Middle frontal gyrus (tissue), 1 donor: ENCODE results near the gene ZNF830.
"Not testable (repeated sequence)": the region's sequence is repeated elsewhere in the genome, so short reads cannot be mapped to it uniquely, and the experiment has no call there.

Experiments
- DNase-seq: peaks from one replicate; pipeline ENCODE4 v3.0.0-alpha.2; 2015; ENCODE audit warnings: low spot score; ENCODE audit errors: extremely low spot score

ZNF830 gene

GRCh38 chr17:34991606-34992005 is 30.3 kb downstream of the ZNF830 start:
- DNase-seq, result no peak

- DNase-seq, result no peak
Measured at GRCh38 chr17:34993031-34993430, 31.7 kb downstream of the ZNF830 start.

DNA sequence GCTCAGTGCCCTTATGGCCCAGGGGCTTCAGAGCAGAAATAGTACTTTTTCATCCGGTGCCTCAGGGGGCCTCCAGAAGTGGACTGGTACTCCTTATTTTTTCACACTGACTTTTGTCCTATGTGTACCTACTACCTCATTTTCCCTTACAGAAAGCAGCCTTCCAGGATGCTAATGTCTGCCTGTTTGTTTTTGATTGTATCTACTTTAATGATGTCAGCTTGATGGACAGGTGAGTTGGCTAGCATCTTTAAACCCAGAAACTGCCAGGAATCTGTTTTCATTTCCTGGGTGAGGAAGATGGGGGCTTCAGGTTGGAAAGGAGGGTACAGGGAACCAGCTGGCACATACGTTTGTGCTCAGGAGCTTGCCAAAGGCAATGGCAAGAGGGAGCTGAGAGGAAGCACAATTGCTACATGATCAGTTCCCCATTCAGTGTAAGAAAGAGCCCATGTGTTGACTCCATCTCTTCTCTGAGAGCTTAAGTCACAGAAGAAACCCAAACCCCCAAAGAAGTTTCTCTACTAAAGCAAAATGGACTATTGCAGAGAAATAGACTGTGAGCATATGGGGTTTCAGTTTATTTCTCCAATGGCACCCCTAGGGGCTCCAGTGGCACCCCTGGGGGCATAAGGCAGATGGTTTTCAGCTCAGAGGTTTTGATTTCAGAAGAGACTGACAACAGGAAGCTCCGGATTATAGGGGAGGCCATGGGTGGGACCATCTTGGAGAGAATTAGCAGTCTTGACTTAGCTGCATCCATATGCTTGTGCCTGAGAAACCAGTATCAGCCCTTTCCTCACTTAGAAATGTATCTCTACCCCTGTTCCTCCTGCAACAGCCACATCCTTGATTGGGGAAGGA is 35.3 kb downstream of the ZNF830 start:
- no peak for DNase-seq

DNA sequence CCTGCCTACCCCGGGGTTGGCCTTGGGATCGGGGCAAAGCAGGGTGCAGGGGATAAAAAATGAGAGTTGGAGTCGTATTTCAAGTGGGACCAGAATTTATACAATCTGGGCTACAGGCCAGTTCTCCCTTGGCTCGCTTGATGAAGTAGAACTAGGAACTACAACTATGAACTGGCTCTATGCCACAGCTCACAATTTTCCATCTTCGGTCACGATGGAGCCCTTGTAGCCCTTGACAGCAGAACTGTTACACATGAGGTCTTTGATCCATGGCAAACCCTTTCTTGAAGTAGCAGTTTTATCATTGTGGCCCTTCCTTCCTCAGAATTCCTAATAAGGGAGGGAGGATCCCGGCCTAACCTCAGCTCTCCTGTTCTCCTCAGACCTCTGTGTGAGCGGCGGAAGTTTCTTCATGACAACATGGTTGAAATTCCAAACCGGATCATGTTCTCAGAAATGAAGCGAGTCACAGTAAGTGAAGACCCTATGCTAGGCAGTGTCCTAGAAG is 36.1 kb downstream of the ZNF830 start:
- no peak for DNase-seq

- DNase-seq, result peak; percentile 29
Measured at GRCh38 chr17:34998205-34998604, 36.9 kb downstream of the ZNF830 start.

DNA sequence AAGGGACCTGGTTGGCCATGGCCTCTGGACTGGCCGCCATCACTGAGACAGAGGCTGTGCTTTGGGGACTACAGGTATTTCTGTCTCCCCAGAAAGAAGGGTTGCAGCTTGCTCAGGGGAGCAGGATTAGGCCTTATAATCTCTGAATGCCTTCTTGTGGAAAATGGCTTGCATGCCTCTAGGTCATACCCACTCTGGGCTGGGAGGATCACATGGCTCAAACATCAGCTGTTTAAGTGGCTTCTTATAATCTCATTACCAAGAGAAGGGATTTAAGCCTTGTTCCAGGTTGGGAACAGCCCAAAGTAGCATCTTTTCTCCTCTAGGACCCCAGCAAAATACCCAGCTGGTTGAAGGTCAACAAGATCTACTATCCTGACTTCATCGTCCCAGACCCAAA is 38.1 kb downstream of the ZNF830 start:
- no peak for DNase-seq

- DNase-seq, result not testable (repeated sequence)
Measured at GRCh38 chr17:35000965-35001364, 39.6 kb downstream of the ZNF830 start.

GRCh38 chr17:35001549-35001948 is 40.2 kb downstream of the ZNF830 start:
- no peak for DNase-seq

DNA sequence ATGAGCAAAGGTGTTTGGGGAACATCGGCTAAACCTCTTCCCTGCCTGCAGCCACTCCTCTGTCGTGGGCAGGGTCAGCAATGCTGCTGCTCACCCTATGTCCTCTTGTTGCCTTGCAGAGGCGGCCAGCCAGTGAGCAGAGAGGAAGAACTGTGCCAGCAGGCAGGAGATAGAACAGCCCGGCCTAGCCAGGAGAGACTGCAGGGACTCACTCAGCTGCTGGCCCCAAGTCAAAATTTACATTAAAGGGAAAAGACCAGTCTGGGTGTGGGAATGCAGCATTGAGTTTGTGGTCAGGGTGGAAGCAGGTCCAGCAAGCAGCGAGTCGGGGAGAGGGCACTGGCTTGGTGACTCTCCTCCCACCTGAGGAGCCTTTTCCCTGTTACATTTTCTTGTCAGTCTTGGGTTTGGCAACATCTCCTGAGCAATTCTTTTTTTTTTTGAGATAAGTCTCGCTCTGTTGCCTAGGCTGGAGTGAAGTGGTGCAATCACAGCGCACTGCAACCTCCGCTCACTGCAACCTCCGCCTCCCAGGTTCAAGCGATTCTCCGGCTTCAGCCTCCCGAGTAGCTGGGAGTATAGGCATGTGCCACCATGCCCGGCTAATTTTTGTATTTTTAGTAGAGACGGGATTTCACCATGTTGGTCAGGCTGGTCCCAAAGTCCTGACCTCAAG is 41.7 kb downstream of the ZNF830 start:
- DNase-seq, result no peak

GRCh38 chr17:35003778-35004177 is 42.4 kb downstream of the ZNF830 start:
- DNase-seq, result no peak

- no peak for DNase-seq
Measured at GRCh38 chr17:35006345-35006744, 45.0 kb downstream of the ZNF830 start.

DNA sequence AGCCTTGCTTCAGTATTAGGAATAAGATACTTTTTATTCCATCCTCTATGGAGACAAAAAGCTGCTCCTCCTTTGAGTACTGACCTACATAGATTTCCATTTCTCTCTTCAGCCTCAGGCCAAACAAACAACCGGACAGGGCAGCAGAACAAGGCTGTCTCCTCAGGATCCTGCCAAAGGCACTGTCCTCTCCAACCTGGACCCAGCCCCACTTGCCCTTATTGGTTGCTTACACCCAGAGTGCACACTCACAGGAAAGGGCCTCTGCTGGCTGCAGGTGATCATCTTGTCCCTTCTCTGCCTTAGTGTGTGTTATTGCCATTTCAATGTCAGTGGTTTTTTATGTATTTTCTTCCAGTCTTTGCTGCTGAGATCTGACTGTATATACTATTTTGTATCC is 45.6 kb downstream of the ZNF830 start:
- DNase-seq, result no peak

GRCh38 chr17:35010093-35010492 is 48.8 kb downstream of the ZNF830 start:
- DNase-seq, result no peak

DNA sequence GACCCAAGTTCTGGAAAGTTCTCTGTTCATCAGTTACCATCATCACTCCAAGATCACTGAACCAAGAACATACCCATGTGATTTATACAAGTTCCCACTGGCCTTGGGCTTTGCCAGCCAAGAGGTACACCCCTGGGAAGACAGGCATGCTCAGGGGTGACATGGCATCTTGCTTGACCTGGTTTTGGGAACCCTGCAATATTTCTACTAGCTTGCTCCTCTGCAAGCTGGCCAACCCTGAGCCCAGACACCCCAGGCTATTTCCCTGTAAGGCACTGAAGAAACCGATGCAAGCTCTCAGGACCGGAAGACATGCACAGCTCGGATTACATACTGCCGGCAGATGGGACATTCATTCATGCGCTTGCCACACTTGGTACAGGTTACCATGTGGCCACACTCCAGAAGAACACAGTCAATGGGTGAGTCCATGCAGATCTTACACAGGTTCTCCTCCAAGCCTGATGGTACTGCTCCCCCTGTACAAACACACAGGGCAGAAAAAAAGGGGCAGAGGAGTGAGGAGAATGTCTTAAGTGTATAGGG is 50.4 kb downstream of the ZNF830 start:
- no peak for DNase-seq
